GM23248 (cell line): ENCODE data around the gene OXSR1. TPM values are rescaled to one million over a fixed set of nuclear protein-coding genes. Genes with fewer than 3 reads are reported as not detected.

Experiments
- DNase-seq: peaks from one replicate; pipeline ENCODE4 v3.0.0-alpha.2; 2015
- H2AFZ ChIP-seq: fragments of 200-600 bp; sonication (generic); 2 replicates; pipeline ENCODE4 v1.6.1; 2016; ENCODE audit warnings: antibody characterized with exemption
- H3F3A ChIP-seq: fragments of 200-600 bp; sonication (generic); 2 replicates; pipeline ENCODE4 v1.6.1; 2016; ENCODE audit warnings: mild to moderate bottlenecking, antibody characterized with exemption, mixed run types; ENCODE audit not compliant: insufficient read depth
- H3K27ac ChIP-seq: fragments of 200-600 bp; sonication (generic); 2 replicates; pipeline ENCODE4 v1.5.1; 2016; ENCODE audit warnings: mild to moderate bottlenecking
- H3K27me3 ChIP-seq: fragments of 200-600 bp; sonication (generic); replicated peaks from 2 replicates; pipeline ENCODE4 v1.6.1; 2016; ENCODE audit warnings: mild to moderate bottlenecking; ENCODE audit not compliant: insufficient read depth
- H3K36me3 ChIP-seq: fragments of 200-600 bp; sonication (generic); 2 replicates; pipeline ENCODE4 v1.6.1; 2016; ENCODE audit warnings: low read depth, mild to moderate bottlenecking
- H3K4me1 ChIP-seq: fragments of 200-600 bp; sonication (generic); 2 replicates; pipeline ENCODE4 v1.6.1; 2016; ENCODE audit warnings: mild to moderate bottlenecking; ENCODE audit not compliant: insufficient read depth
- H3K4me2 ChIP-seq: fragments of 200-600 bp; sonication (generic); one replicate; pipeline ENCODE4 v1.6.1; 2016; ENCODE audit warnings: mild to moderate bottlenecking; ENCODE audit not compliant: unreplicated experiment
- H3K4me3 ChIP-seq: fragments of 200-600 bp; sonication (generic); 2 replicates; pipeline ENCODE4 v1.5.1; 2016; ENCODE audit warnings: mild to moderate bottlenecking
- H3K79me2 ChIP-seq: fragments of 200-600 bp; sonication (generic); 2 replicates; pipeline ENCODE4 v1.6.1; 2016; ENCODE audit warnings: mild to moderate bottlenecking; ENCODE audit not compliant: insufficient read depth
- H3K9ac ChIP-seq: fragments of 200-600 bp; sonication (generic); 2 replicates; pipeline ENCODE4 v1.6.1; 2016; ENCODE audit warnings: mild to moderate bottlenecking
- H3K9me2 ChIP-seq: fragments of 200-600 bp; sonication (generic); 2 replicates; pipeline ENCODE4 v1.6.1; 2016; ENCODE audit warnings: mixed run types, mild to moderate bottlenecking, moderate library complexity; ENCODE audit not compliant: insufficient read depth
- H3K9me3 ChIP-seq: fragments of 200-600 bp; sonication (generic); one replicate; pipeline ENCODE4 v1.6.1; 2017; ENCODE audit warnings: low read depth
- H4K20me1 ChIP-seq: fragments of 200-600 bp; sonication (generic); 2 replicates; pipeline ENCODE4 v1.6.0; 2016; ENCODE audit not compliant: insufficient read depth
- EZH2 ChIP-seq: fragments of 200-600 bp; sonication (generic); IDR thresholded peaks from 2 replicates; pipeline ENCODE4 v1.6.1; 2018; ENCODE audit warnings: antibody characterized with exemption, mild to moderate bottlenecking; ENCODE audit not compliant: insufficient read depth, poor library complexity, severe bottlenecking
- EZH2phosphoT487 ChIP-seq: fragments of 200-600 bp; sonication (generic); IDR thresholded peaks from 2 replicates; pipeline ENCODE4 v1.6.1; 2018; ENCODE audit warnings: antibody characterized with exemption, moderate library complexity, mild to moderate bottlenecking, low read depth; ENCODE audit not compliant: insufficient read depth
- WGBS, 2 experiments: methylation state at CpG; one replicate each; pipeline ENCODE4 v1.1.6; 2015 to 2017; ENCODE audit warnings: low lambda C conversion rate in 2 of 2, low coverage in 1 of 2; ENCODE audit errors: missing lambda C conversion rate in 2 of 2; 5-methylcytosine and 5-hydroxymethylcytosine counted together
- in situ Hi-C: fragments of 300-500 bp; cut with MboI; formaldehyde crosslinking; loops from 2 replicates; pipeline ENCODE4 v1.15.0; 2020
- polyA plus RNA-seq: library from polyadenylated mRNA; unstranded; fragments of >200 nt; fragmentation: Nextera tagmentation; extraction: Ambion mirVana; gene quantifications from 2 replicates; pipeline ENCODE4 v1.2.1, GENCODE V29; 2016
- total RNA-seq: library from RNA; depleted of rRNA; stranded (reverse); fragments of >200 nt; shearing (Covaris generic); gene quantifications from 2 replicates; pipeline ENCODE4 v1.2.3, GENCODE V29; 2014

OXSR1 gene
- total and polyA plus RNA-seq, 2 experiments from 2014 or later, result 17.1 to 29.5 TPM

GRCh38 chr3:38138349-38139190 is 26.8 kb upstream of the OXSR1 start, which contains the start of gene MYD88:
Gene MYD88 (plus strand): TSS chr3:38138661. CDS start chr3:38138701, 40 bp downstream.
- peak within 1 kb of the TSS; percentile 95 for H3K4me2 ChIP-seq
- no peaks in the 10 kb centered on the region for H3K27me3 ChIP-seq
- peaks cover 15% of the 10 kb centered on the region; the same call in 1 of the 2 replicates for H3K4me1 ChIP-seq
- H3K36me3 ChIP-seq, result no peaks in the 10 kb centered on the region; the same call in 1 of the 2 replicates
- TF ChIP-seq EZH2phosphoT487 (no peak), EZH2 (no peak)
- peaks cover 38% of the 10 kb centered on the region for H3K79me2 ChIP-seq
- H2AFZ ChIP-seq, result peak within 1 kb of the TSS; percentile 90
- no peaks in the 10 kb centered on the region for H3K9me3 ChIP-seq
- 0 out of 2 replicates have a peak, but pooled peaks cover 8% of the 10 kb centered on the region for H3F3A ChIP-seq
- H3K4me3 ChIP-seq, result peak within 1 kb of the TSS; percentile 90
- DNase-seq, result peak; percentile 86
- H3K9me2 ChIP-seq, result no peaks in the 10 kb centered on the region
- WGBS, 2 experiments, result 1 to 2% methylated on average over 61 to 62 of the region's 65 CpGs
- H4K20me1 ChIP-seq, result no peaks in the 10 kb centered on the region
- in situ Hi-C loops, result no loop called here
- peak within 1 kb of the TSS; percentile 77 for H3K27ac ChIP-seq
- H3K9ac ChIP-seq, result peak within 1 kb of the TSS; percentile 83

GRCh38 chr3:38139191-38139590 is 26.1 kb upstream of the OXSR1 start:
- H3F3A ChIP-seq, result 0 out of 2 replicates have a peak, but pooled peaks cover 8% of the 10 kb centered on the region
- no peak for DNase-seq
- peak overlapping the region; percentile 90 for H3K4me3 ChIP-seq
- no peaks in the 10 kb centered on the region for H3K9me3 ChIP-seq
- no peaks in the 10 kb centered on the region for H3K9me2 ChIP-seq
- peaks cover 15% of the 10 kb centered on the region; the same call in 1 of the 2 replicates for H3K4me1 ChIP-seq
- 3% methylated on average over 8 of the region's 8 CpGs for WGBS, 2 experiments
- H3K9ac ChIP-seq, result peak overlapping the region; percentile 83
- H3K79me2 ChIP-seq, result peaks cover 38% of the 10 kb centered on the region
- H3K4me2 ChIP-seq, result peak overlapping the region; percentile 95
- TF ChIP-seq EZH2 (no peak), EZH2phosphoT487 (no peak)
- H3K36me3 ChIP-seq, result no peaks in the 10 kb centered on the region; the same call in 1 of the 2 replicates
- in situ Hi-C loops, result no loop called here
- H3K27ac ChIP-seq, result no peak overlapping the region
- peak overlapping the region; percentile 90 for H2AFZ ChIP-seq
- no peaks in the 10 kb centered on the region for H3K27me3 ChIP-seq
- H4K20me1 ChIP-seq, result no peaks in the 10 kb centered on the region

GRCh38 chr3:38139652-38140051 is 25.7 kb upstream of the OXSR1 start:
- Histone ChIP-seq H3K27ac (no peak overlapping the region), H3K79me2 (peaks cover 37% of the 10 kb centered on the region), H3K9me3 (no peaks in the 10 kb centered on the region), H3K9me2 (no peaks in the 10 kb centered on the region), H3K4me1 (peaks cover 15% of the 10 kb centered on the region; the same call in 1 of the 2 replicates), H4K20me1 (no peaks in the 10 kb centered on the region), H3K36me3 (no peaks in the 10 kb centered on the region; the same call in 1 of the 2 replicates), H3K4me3 (peak overlapping the region; percentile 90), H3K4me2 (peak overlapping the region; percentile 95), H3F3A (0 out of 2 replicates have a peak, but pooled peaks cover 8% of the 10 kb centered on the region), H3K9ac (peak overlapping the region; percentile 83), H2AFZ (no peak overlapping the region), H3K27me3 (no peaks in the 10 kb centered on the region)
- in situ Hi-C loops, result no loop called here
- 77% methylated on average over 7 of the region's 7 CpGs for WGBS, 2 experiments
- no peak for DNase-seq
- no peak for TF ChIP-seq EZH2phosphoT487

- TF ChIP-seq EZH2 (no peak), EZH2phosphoT487 (no peak)
- Histone ChIP-seq H3K4me3 (no peak overlapping the region), H4K20me1 (no peaks in the 10 kb centered on the region), H3K27ac (no peak overlapping the region), H3K4me2 (peak overlapping the region; percentile 95), H3K9me3 (no peaks in the 10 kb centered on the region), H3F3A (0 out of 2 replicates have a peak, but pooled peaks cover 8% of the 10 kb centered on the region), H3K9ac (no peak overlapping the region), H3K27me3 (no peaks in the 10 kb centered on the region), H3K36me3 (no peaks in the 10 kb centered on the region), H2AFZ (no peak overlapping the region), H3K4me1 (peaks cover 15% of the 10 kb centered on the region; the same call in 1 of the 2 replicates), H3K79me2 (peaks cover 28% of the 10 kb centered on the region), H3K9me2 (no peaks in the 10 kb centered on the region)
- no peak for DNase-seq
- WGBS, 2 experiments, result 92 to 93% methylated on average over 13 of the region's 13 CpGs
- in situ Hi-C loops, result no loop called here
These were observed 24.8 kb upstream of the OXSR1 start for GRCh38 chr3:38140326-38141172.
